Activated CD8-positive, alpha-beta memory T cell treated with anti-CD3 and anti-CD28 coated beads for 36 hours (primary cell): ENCODE results near the gene TUBB2B. TPM values are rescaled to one million over a fixed set of nuclear protein-coding genes. Genes with fewer than 3 reads are reported as not detected.

ENCODE experiments used
- CTCF ChIA-PET: fragments of 350-600 bp; sonication (Branson Sonifier 250); formaldehyde crosslinking; loops from one replicate; lab custom pipeline; 2021; ENCODE audit warnings: antibody characterized with exemption; lab: Charles Lee
- POLR2A ChIA-PET: fragments of 350-600 bp; sonication (Branson Sonifier 250); formaldehyde crosslinking; loops from one replicate; lab custom pipeline; 2021; ENCODE audit warnings: antibody characterized with exemption; lab: Charles Lee
- total RNA-seq, 2 experiments: library from RNA; stranded (reverse); gene quantifications; one replicate each; pipeline ENCODE4 v1.2.3, GENCODE V29; 2021

Gene TUBB2B
- total RNA-seq, 2 experiments from 2014 or later = not detected

DNA sequence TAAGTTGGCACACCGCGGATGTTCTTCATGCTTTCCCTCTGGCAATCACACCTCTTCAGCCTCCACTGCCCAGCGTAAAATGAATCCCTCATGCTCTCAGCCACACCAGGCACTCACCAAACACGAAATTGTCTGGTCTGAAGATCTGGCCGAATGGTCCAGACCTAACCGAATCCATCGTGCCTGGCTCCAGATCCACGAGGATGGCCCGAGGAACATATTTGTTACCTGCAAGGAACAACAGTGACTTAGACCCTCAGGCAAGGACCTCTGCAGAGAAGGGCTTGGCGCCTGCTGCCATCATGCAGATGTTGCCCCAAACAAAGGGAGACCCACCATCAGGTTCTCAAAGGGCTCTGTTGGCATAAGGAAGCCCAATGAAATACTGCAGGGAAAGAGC is 1.4 kb downstream of the TUBB2B start:
- ChIA-PET POLR2A (no interaction called here), CTCF (no interaction called here)

DNA sequence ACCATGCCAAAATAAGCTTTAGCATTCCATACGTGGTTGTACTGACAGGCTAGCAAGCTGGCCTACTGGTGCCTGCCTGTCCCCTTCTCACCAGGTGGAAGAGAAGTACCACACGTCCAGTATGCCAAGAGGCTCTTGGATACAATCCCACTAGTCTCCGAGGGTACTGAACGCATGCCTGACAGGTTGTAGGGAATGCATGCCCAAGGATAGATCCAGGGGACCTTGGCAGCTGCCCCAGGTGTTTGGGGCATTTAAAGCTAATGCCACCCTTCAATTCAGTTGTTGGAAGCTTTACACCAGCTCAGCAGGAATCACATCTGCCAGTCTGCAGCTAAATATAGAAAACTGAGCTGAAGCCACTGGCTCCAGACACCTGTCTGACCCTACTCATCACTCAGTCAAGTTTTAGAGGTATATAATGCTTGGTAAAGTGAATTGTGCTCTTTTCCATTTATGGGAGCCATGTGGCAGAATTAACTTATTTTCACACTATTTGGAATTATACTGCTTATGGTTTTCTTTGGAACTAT is 4.9 kb downstream of the TUBB2B start:
- ChIA-PET CTCF (no interaction called here), POLR2A (no interaction called here)

DNA sequence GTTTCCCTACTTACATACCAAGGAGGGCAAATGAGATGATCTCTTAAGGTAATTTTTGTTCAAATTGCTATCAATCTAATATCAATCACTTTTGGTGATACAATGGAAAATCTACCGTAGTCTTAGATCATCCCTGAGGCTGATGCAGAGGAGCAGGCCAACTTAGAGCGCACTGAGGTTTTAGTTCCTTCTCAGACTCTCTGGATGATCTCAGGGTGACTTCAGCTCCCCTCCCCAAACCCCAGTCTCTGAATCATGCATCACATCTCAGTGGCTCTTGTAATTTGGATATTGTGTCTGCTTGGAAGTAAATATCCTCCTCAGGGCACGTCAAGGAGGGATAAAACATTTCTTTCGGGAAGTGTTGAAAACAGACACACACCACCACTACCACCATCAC is 5.9 kb downstream of the TUBB2B start:
- POLR2A ChIA-PET = no interaction called here

DNA sequence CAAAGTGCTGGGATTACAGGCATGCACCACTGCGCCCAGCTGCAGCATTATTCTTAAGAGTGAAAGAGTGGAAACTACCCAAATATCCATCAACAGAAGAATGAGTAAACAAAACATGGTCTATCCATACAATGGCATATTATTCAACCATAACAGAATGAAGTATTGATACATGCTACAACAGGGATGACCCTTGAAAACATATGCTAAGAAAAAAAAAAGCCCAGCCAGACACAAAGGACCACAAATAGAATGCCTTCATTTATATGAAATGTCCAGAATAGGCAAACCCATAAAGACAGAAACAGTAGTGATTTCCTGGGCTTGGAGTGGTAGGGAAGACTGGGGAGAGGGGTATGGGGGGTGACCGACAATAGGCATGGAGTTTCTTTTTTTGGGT is 7.1 kb downstream of the TUBB2B start:
- CTCF ChIA-PET = no interaction called here
- POLR2A ChIA-PET = no interaction called here

More for the DNA sequence above, 5.9 kb downstream of the TUBB2B start:
- CTCF ChIA-PET = no interaction called here

DNA sequence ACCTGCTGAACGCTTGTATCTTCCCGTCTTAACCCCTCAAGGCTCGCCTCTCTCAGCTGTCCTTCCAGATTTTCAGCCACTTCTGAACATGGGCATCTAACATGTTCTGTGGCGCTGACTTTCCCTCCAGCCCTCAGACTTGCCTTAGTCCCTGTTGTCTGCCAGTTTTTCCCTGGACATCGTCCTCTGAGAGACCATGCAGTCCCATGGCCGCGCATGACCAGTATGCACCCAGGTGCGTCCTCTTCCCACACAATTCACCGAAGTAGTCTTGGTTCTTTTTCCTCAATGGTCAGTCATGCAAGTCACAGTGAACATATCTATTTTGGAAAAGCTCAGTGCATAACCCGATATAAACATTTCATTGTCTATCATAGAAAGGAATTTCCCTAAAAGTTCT is 9.2 kb downstream of the TUBB2B start:
- CTCF ChIA-PET = no interaction called here
- POLR2A ChIA-PET = no interaction called here

DNA sequence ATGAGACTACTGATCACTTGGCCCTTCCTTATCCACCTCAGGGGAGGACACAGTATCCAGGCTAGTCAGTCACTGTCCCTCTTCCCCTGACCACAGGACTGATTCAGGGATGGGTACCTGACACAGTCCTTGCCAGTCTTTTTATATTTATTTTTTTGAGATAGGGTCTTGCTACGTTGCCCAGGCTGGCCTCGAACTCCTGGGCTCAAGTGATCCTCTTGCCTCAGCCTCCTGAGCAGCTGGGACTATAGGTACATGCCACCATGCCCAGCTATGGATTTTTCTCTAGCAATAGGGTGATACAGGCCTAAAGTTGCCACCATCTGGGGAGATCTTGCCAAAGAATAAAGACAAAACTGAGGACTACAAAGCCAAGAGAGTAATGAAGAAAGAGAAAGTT is 10.2 kb downstream of the TUBB2B start:
- ChIA-PET CTCF (no interaction called here), POLR2A (no interaction called here)

DNA sequence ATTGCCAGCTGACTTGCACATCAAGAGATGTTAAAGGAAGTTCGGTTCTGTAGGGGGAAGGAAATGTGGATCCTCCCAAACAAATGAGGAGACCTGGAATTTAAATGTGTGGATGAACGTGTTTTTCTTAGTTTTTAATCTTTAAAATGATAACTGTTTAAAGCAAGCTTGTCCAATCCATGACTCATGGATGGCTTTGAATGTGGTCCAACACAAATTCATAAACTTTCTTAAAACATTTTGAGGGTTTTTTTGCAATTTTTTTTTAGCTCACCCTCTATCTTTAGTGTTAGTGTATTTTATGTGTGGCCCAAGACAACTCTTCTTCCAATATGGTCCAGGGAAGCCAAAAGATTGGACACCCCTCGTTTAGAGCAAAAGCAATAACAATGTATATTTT is 12.6 kb downstream of the TUBB2B start:
- ChIA-PET POLR2A (no interaction called here), CTCF (interaction anchor here (0.5 kb wide), 1 partner anchor 34 kb away, joined by 3 read pairs; no protein-coding TSS in a partner anchor)

DNA sequence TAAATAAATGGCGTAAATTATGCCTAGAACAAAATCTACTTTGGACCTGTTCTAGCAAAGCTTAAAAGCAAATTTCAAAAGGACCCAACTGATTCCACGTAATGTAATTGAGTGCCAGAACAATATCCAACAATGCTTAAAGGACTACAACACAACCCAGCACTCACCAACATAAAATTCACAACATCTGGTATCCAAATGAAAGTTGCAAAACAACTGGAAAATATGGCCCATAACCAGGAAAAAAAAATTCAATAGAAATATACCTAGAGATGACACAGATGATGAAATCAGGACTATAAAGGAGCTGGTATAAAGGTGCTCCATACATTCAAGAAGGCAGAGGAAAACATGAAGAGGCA is 14.1 kb downstream of the TUBB2B start:
- ChIA-PET CTCF (interaction anchor here (2.3 kb wide), 1 partner anchor 38 kb away, joined by 6 read pairs; no protein-coding TSS in a partner anchor), POLR2A (no interaction called here)

DNA sequence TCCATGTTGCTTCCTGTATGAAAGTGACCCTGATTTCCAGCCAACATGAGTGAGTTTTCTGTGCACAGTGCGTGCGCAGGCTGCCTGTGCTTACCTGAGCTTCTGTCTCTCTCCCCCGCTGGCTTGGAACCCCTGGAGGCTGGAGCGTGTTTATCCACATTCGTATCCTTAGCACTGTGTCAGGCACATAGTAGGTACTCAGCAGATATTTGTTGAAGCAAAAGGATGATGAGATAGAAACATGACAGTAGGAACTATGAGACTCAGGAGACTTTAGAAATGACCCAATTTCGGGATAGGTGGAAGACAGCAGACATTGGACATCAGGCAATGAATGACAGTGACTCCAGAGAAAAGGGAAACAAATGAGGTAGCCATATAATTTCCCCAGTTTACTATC is 15.2 kb downstream of the TUBB2B start:
- CTCF ChIA-PET = interaction anchor here (2.3 kb wide), 1 partner anchor 39 kb away, joined by 6 read pairs; no protein-coding TSS in a partner anchor

DNA sequence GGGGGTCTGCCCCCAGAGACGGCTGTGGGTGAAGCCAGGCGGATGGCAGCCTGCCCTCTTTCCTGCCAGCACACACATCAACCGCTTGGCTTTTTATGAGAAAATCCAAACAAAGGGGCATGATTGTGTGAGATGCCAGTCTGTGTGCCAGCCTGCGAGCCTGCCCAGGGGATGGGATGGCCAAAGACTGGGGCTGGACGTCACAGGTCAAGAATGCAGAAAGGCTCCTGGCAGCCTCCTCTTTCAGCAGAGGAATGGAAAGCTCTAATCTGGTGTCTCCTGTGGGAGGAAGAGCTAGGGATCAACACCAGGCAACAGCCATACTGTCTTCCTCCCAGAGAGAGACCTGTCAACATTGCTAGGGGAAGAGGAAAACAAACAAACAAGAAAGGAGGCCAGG is 15.8 kb downstream of the TUBB2B start:
- CTCF ChIA-PET = interaction anchor here (2.3 kb wide), 1 partner anchor 40 kb away, joined by 6 read pairs; no protein-coding TSS in a partner anchor
- POLR2A ChIA-PET = no interaction called here

More for the DNA sequence above, 15.2 kb downstream of the TUBB2B start:
- POLR2A ChIA-PET = no interaction called here

DNA sequence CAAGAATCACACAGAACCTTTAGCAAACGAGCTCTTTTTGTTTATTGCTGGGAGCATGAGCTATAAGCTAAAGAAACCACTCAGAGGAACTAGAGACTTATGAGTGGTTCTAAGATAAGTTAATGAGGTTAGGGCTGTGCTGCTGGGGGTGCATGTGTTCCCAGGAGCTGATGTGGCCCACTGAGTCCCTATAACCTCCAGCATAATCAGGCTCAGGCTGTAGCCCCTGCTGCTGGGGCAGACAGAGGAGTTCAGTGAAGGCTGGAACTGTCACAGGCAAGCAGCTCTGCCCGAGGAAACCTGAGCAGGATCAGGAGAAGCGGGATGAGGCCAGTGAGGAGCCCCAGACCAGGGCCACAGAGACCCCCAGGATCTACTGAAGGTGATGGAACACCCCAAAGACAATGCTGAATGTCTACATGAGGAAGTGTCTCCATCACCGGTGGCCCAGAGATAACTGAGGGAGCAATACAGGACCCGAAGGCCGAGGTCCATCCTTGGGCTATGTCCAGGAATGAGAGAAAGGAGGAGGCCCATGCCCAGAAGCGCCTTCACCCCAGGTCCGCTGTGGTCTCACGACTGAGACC is 17.3 kb downstream of the TUBB2B start:
- ChIA-PET POLR2A (interaction anchor here (0.6 to 0.7 kb wide), 2 partner anchors 48 to 443 kb away, joined by 3 read pairs; no protein-coding TSS in a partner anchor), CTCF (interaction anchor here (0.9 to 1.7 kb wide), 3 partner anchors 19 to 273 kb away, joined by 3 to 5 read pairs (median 3); no protein-coding TSS in a partner anchor)

DNA sequence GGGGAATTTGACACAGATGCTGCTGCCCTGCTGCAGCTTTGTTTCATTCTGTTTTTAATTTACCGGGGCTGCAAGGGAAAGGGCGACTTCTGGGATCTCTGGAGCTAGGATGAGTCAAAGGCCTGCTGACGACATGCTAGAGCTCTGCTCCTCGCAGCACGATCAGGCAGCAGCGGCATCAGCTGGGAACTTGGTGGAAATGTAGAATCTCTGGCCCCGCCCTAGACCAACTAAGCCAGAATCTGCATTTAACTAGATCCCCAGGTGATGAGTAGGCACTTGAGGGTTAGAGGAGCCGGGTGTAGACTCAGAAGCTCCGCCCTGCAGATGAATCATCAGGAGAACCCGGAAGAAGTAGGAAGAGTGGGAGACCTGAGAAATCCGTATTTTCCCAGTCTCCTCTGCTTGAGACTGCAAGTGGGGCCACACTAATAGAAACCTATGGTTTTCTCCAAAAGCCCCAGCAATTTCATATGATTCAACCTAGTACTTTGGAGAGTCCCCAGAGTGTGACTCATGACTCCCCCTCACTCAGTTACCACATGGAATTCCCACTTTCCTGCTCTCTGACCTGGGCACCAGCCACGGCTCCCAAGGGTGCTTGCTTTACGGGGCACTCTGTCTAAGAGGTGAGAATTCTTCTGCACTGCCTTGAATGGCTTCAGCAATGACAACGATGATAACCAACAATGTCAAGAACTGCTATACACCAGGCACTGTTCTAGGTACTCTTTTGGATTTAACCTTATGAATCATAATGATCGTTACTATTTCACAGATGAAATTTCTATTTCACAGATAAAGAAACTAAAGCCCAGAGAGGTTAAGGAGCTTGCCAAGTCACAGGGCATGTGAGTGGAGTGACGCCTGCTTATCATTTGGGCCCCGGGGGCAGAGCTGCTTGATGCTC is 18.1 kb downstream of the TUBB2B start:
- CTCF ChIA-PET = interaction anchor here (0.6 to 1.7 kb wide), 4 partner anchors 20 to 273 kb away, joined by 3 to 5 read pairs (median 3); no protein-coding TSS in a partner anchor
- POLR2A ChIA-PET = interaction anchor here (0.6 to 0.7 kb wide), 3 partner anchors 47 to 443 kb away, joined by 3 read pairs; no protein-coding TSS in a partner anchor

DNA sequence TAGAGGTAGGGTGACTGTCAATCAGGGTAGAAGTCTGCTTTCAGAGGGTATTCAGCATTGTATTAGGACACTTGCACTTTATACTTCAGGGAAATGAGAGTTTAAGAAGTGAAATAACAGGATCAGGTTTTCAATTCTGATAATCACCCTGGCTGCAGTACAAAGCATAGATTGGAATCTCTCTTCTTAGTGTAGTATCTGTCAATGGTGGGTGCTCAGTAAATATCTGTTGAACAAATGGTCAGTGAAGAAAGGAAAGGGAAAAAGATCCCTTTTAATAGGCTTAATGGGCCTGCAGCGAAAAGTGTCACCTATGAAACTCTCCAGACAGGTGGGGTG is 18.7 kb downstream of the TUBB2B start:
- POLR2A ChIA-PET = interaction anchor here (0.6 kb wide), 1 partner anchor 88 kb away, joined by 3 read pairs; no protein-coding TSS in a partner anchor
- CTCF ChIA-PET = interaction anchor here (0.6 to 1.7 kb wide), 2 partner anchors 49 to 51 kb away, joined by 3 to 5 read pairs; no protein-coding TSS in a partner anchor

DNA sequence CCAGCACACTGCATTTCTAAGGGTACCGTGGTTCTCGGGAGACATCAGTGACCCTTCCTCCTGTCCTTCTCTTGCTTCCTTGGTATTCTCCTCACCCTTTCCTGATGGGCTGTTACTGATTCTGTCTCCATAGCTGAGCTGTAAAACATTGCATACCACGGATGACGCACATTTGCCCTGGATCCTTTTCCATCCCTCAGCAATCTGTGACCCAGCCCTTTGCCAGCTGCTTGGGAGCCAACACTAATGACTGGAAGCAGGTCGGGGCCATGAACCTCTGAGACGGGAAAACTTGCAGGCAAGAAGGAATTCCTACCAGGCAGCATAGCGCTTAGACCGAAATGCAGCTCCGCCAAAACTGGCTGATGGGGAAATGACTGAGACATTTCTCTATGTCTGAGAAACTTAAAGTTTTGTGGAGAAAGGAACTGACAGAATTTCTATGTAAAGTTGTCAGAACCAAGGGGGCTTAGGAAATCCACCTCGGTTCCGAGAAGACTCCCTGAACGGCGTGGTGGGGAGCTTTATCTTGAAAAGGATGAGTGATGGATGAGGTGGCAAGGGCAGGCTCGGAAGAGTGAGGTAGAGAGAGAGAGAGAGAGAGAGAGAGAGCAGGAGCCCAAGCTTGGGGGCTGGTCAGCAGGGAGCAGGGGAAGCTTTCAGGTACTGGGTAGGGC is 19.2 kb downstream of the TUBB2B start:
- CTCF ChIA-PET = interaction anchor here (0.6 to 1.7 kb wide), 2 partner anchors 49 to 51 kb away, joined by 3 to 5 read pairs; no protein-coding TSS in a partner anchor
- POLR2A ChIA-PET = no interaction called here

DNA sequence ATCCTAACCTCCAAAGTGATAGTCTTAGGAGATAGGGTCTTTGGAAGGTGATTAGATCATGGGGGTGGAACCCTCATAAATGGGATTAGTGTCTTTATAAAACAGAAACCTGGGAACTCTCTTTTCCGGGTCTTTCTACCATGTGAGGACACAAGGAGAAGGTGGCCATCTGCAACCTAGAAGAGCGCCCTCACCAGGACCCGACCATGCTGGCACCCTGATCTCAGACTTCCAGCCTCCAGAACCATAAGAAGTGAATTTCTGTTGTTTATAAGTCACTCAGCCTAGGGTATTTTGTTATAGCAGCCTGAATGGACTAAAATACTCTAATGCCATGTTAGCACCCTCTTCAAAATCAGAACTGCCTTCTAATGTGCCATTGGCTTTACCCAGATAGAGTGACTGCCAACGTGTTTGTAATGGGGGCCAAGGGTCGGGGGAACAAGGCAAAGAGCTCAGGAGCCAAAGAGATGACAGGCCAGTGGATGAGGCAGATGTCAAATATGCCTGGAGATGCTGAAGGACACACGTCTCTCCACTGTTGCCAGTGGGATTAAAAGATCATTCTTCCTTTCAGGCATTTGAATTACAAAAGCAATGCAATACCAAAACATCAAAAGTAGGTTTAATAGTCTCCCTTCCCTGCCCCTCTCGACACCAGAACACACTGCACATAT is 21.0 kb downstream of the TUBB2B start:
- ChIA-PET POLR2A (no interaction called here), CTCF (interaction anchor here (1.5 kb wide), 1 partner anchor 45 kb away, joined by 3 read pairs; no protein-coding TSS in a partner anchor)

DNA sequence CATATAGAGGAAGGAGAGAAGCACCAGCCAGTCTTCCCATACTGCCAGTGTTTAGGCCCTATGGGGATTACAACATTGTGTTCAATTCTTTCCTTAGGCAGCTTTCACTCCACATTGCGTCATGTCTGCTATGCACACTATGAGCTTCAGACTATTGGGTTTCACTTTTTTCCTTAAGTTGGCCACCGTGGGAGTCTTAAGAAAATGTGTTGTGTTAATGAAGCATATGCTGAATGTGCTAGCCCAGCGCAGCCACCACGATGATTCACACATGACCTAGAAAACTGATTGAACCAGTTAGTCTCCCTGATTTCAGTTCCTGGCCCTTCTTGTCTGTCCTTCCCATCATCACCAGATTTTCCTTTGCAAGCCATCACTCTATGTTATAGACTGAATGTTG is 21.5 kb downstream of the TUBB2B start:
- ChIA-PET POLR2A (no interaction called here), CTCF (no interaction called here)

DNA sequence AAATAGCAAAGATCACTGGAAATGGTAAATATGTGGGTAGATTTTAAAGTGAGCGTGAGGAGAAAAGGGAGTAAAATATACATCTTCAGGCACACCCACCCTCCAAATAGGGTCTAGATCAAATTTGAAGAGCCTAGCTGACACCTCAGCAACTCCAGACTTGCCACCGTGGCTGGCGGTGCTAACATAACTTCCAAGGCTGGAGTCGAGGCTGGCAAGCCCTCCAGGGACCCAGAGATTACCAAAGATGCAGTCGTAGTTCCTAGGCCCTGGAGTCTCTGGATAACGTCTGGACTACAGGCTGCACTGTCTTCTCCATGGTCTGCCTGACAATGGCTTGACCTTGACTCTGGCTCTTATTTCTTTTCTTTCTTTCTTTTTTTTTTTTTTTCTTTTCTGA is 22.5 kb downstream of the TUBB2B start:
- CTCF ChIA-PET = interaction anchor here (0.7 kb wide), 1 partner anchor 572 kb away, joined by 3 read pairs; no protein-coding TSS in a partner anchor
- POLR2A ChIA-PET = no interaction called here

DNA sequence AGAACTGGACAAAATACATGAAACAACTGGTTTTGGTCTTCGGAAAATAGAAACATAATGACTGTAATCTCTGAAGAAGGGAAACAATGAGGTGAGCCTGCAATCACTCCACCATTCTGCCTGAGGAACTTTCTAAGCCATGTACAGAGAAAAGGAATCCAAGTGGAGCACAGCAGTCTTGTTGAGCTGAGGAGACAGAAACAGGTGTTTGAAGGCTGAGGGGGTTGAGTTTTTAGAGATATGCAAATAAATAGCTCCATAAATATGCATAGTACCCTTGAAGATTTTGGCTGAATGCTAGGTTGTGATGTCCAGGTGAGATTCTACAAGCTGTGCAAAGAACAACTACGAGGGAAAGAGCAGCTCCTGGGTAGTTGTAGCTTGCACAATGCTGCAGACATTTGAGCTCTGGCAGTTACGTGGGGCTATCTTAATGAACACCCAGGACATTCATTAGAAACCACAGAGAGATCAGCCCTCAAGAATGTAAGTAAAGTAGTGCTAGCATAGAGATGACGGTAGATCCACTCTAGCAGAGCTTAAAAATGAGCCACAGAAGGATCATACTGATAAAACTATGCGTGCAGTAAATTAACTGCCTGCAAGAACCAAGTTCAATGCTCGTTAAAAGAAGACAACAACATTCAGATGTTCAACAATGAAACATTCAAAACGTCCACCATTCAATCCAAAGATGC is 24.3 kb downstream of the TUBB2B start:
- POLR2A ChIA-PET = no interaction called here
- CTCF ChIA-PET = no interaction called here
